Loucy (cell line): ENCODE data around the gene SEC16A.

ENCODE experiments used
- H2AFZ ChIP-seq: fragments of 200-600 bp; sonication (generic); 2 replicates; pipeline ENCODE4 v1.6.0; 2016; ENCODE audit warnings: antibody characterized with exemption, mild to moderate bottlenecking, low read length, moderate library complexity
- H3F3A ChIP-seq: fragments of 200-600 bp; 2 replicates; pipeline ENCODE4 v1.6.0; 2016; ENCODE audit warnings: antibody characterized with exemption, low read depth, mild to moderate bottlenecking
- H3K27me3 ChIP-seq: fragments of 200-600 bp; sonication (generic); 2 replicates; pipeline ENCODE4 v1.6.1; 2014; ENCODE audit warnings: low read length, mild to moderate bottlenecking; ENCODE audit not compliant: insufficient read depth, poor library complexity, severe bottlenecking
- H3K36me3 ChIP-seq: fragments of 200-600 bp; sonication (generic); 2 replicates; pipeline ENCODE4 v1.6.1; 2016; ENCODE audit warnings: low read length; ENCODE audit not compliant: insufficient read depth
- H3K4me1 ChIP-seq: fragments of 200-600 bp; sonication (generic); 2 replicates; pipeline ENCODE4 v1.5.1; 2014; ENCODE audit warnings: low read length, mild to moderate bottlenecking; ENCODE audit not compliant: insufficient read depth, poor library complexity, severe bottlenecking
- H3K4me2 ChIP-seq: fragments of 200-600 bp; sonication (generic); 2 replicates; pipeline ENCODE4 v1.6.0; 2014; ENCODE audit warnings: antibody characterized with exemption, low read length, low read depth, mild to moderate bottlenecking; ENCODE audit not compliant: poor library complexity, severe bottlenecking
- H3K4me3 ChIP-seq: fragments of 200-600 bp; sonication (generic); 2 replicates; pipeline ENCODE4 v1.5.1; 2014; ENCODE audit warnings: low read length, mild to moderate bottlenecking, mixed read lengths; ENCODE audit not compliant: poor library complexity, severe bottlenecking
- H3K79me2 ChIP-seq: fragments of 200-600 bp; sonication (generic); 2 replicates; pipeline ENCODE4 v1.6.1; 2014; ENCODE audit warnings: low read length; ENCODE audit not compliant: insufficient read depth
- H3K9ac ChIP-seq: fragments of 200-600 bp; sonication (generic); 2 replicates; pipeline ENCODE4 v1.6.0; 2014; ENCODE audit warnings: mild to moderate bottlenecking, low read depth, low read length, moderate library complexity; ENCODE audit not compliant: poor library complexity, severe bottlenecking
- H3K9me2 ChIP-seq: fragments of 200-600 bp; sonication (generic); replicated peaks from 2 replicates; pipeline ENCODE4 v1.6.1; 2016; ENCODE audit warnings: low read depth, low read length, mixed read lengths
- H3K9me3 ChIP-seq: fragments of 200-600 bp; sonication (generic); 2 replicates; pipeline ENCODE4 v1.6.1; 2014; ENCODE audit warnings: mild to moderate bottlenecking, antibody characterized with exemption, low read length, low read depth; ENCODE audit not compliant: insufficient read depth
- H4K20me1 ChIP-seq: fragments of 200-600 bp; sonication (generic); 2 replicates; pipeline ENCODE4 v1.6.0; 2014; ENCODE audit warnings: antibody characterized with exemption, low read length, mild to moderate bottlenecking; ENCODE audit not compliant: insufficient read depth, poor library complexity, severe bottlenecking
- CTCF ChIP-seq: fragments of 200-600 bp; sonication (generic); conservative IDR thresholded peaks from 2 replicates; pipeline ENCODE4 v1.5.1; 2014; ENCODE audit warnings: mild to moderate bottlenecking, antibody characterized with exemption, low read length
- EZH2phosphoT487 ChIP-seq: fragments of 200-600 bp; IDR thresholded peaks from 2 replicates; pipeline ENCODE4 v1.6.1; 2018; ENCODE audit warnings: antibody characterized with exemption, mild to moderate bottlenecking, moderate library complexity, borderline replicate concordance

The SEC16A gene

GRCh38 chr9:136394312-136395019 is 88.4 kb downstream of the SEC16A start:
- H3K36me3 ChIP-seq: peaks cover 39% of the 10 kb centered on the region; the same call in 1 of the 2 replicates
- peaks cover 16% of the 10 kb centered on the region for H4K20me1 ChIP-seq
- H3K4me2 ChIP-seq: no peak overlapping the region
- no peak overlapping the region for H3K4me3 ChIP-seq
- H3K79me2 ChIP-seq: peaks cover 22% of the 10 kb centered on the region
- no peaks in the 10 kb centered on the region for H3F3A ChIP-seq
- H2AFZ ChIP-seq: no peak overlapping the region
- no peak for TF ChIP-seq EZH2phosphoT487
- no peak for TF ChIP-seq CTCF
- H3K9me2 ChIP-seq: no peaks in the 10 kb centered on the region
- H3K27me3 ChIP-seq: no peaks in the 10 kb centered on the region
- peaks cover 12% of the 10 kb centered on the region for H3K4me1 ChIP-seq
- no peaks in the 10 kb centered on the region for H3K9me3 ChIP-seq
- no peak overlapping the region for H3K9ac ChIP-seq

GRCh38 chr9:136393531-136393930 is 89.3 kb downstream of the SEC16A start:
- no peaks in the 10 kb centered on the region for H3F3A ChIP-seq
- H2AFZ ChIP-seq: no peak overlapping the region
- no peak overlapping the region for H3K9ac ChIP-seq
- H3K4me2 ChIP-seq: no peak overlapping the region
- peaks cover 39% of the 10 kb centered on the region; the same call in 1 of the 2 replicates for H3K36me3 ChIP-seq
- H3K9me3 ChIP-seq: no peaks in the 10 kb centered on the region
- H4K20me1 ChIP-seq: peaks cover 7% of the 10 kb centered on the region
- H3K9me2 ChIP-seq: no peaks in the 10 kb centered on the region
- TF ChIP-seq EZH2phosphoT487: no peak
- no peak for TF ChIP-seq CTCF
- H3K4me1 ChIP-seq: peaks cover 5% of the 10 kb centered on the region
- peaks cover 13% of the 10 kb centered on the region for H3K79me2 ChIP-seq
- no peaks in the 10 kb centered on the region for H3K27me3 ChIP-seq
- no peak overlapping the region for H3K4me3 ChIP-seq

- H3K9me2 ChIP-seq: no peaks in the 10 kb centered on the region
- no peak overlapping the region for H2AFZ ChIP-seq
- no peaks in the 10 kb centered on the region for H3K9me3 ChIP-seq
- no peak overlapping the region for H3K4me3 ChIP-seq
- H3K4me1 ChIP-seq: no peaks in the 10 kb centered on the region
- no peaks in the 10 kb centered on the region for H3F3A ChIP-seq
- TF ChIP-seq EZH2phosphoT487 (no peak), CTCF (no peak)
- H3K36me3 ChIP-seq: peaks cover 39% of the 10 kb centered on the region; the same call in 1 of the 2 replicates
- no peaks in the 10 kb centered on the region for H3K27me3 ChIP-seq
- H3K9ac ChIP-seq: no peak overlapping the region
- H3K79me2 ChIP-seq: peaks cover 6% of the 10 kb centered on the region; the same call in 1 of the 2 replicates
- H3K4me2 ChIP-seq: no peak overlapping the region
- peaks cover 2% of the 10 kb centered on the region for H4K20me1 ChIP-seq
Observed at GRCh38 chr9:136392538-136393449, 90.0 kb downstream of the SEC16A start.
